Measurements from ENCODE around the gene AKR7A2. TPM values are rescaled to one million over a fixed set of nuclear protein-coding genes. Genes with fewer than 3 reads are reported as not detected.
"Not testable (repeated sequence)": the region's sequence is repeated elsewhere in the genome, so short reads cannot be mapped to it uniquely, and the experiment has no call there.

AKR7A2 gene
- total and polyA plus RNA-seq, 5 donors, result 25.9 to 41.9 (median 39.7) TPM

GRCh38 chr1:19300211-19300610, 11.7 kb downstream of the AKR7A2 start:
- WGBS, result 89% methylated on average over 2 of the region's 2 CpGs
- no peak for ATAC-seq
- H3K4me1 ChIP-seq (ENCODE audit: control insufficient read depth, insufficient read depth, low read length), result no peaks in the 10 kb centered on the region
- intact Hi-C loops (cut with DNase I), result no loop called here
- no peak overlapping the region for H3K4me3 ChIP-seq (ENCODE audit: low read length)
- no peaks in the 10 kb centered on the region for H3K27me3 ChIP-seq (ENCODE audit: control insufficient read depth, insufficient read depth)
- H3K27ac ChIP-seq (ENCODE audit: low read length), result no peak overlapping the region
- H3K9me3 ChIP-seq (ENCODE audit: control insufficient read depth, low read length), result no peaks in the 10 kb centered on the region
- DNase-seq, result no peak

GRCh38 chr1:19294638-19295037, 17.3 kb downstream of the AKR7A2 start:
- intact Hi-C loops (cut with DNase I), result no loop called here
- Histone ChIP-seq H3K9me3 (ENCODE audit: control insufficient read depth, low read length) (peaks cover 3% of the 10 kb centered on the region), H3K4me1 (ENCODE audit: control insufficient read depth, insufficient read depth, low read length) (no peaks in the 10 kb centered on the region), H3K27me3 (ENCODE audit: control insufficient read depth, insufficient read depth) (no peaks in the 10 kb centered on the region), H3K27ac (ENCODE audit: low read length) (no peak overlapping the region), H3K4me3 (ENCODE audit: low read length) (no peak overlapping the region)
- no peak for DNase-seq
- ATAC-seq, result no peak
- 96% methylated on average over 2 of the region's 2 CpGs for WGBS

GRCh38 chr1:19289244-19289643, 22.7 kb downstream of the AKR7A2 start:
- no peaks in the 10 kb centered on the region for H3K27me3 ChIP-seq (ENCODE audit: control insufficient read depth, insufficient read depth)
- DNase-seq, result no peak
- H3K4me1 ChIP-seq (ENCODE audit: control insufficient read depth, insufficient read depth, low read length), result no peaks in the 10 kb centered on the region
- 24% methylated on average over 2 of the region's 2 CpGs for WGBS
- H3K27ac ChIP-seq (ENCODE audit: low read length), result no peak overlapping the region
- H3K9me3 ChIP-seq (ENCODE audit: control insufficient read depth, low read length), result no peaks in the 10 kb centered on the region
- peak overlapping the region; percentile 5 for H3K4me3 ChIP-seq (ENCODE audit: low read length)
- intact Hi-C loops (cut with DNase I), result no loop called here
- ATAC-seq, result peak; percentile 53 to 58

GRCh38 chr1:19288324-19289241, 23.4 kb downstream of the AKR7A2 start, which contains the start of gene AKR7A3:
Gene AKR7A3 (minus strand): TSS chr1:19288770. CDS start chr1:19288709, 61 bp downstream.
- intact Hi-C loops (cut with DNase I), result not testable (repeated sequence)
- WGBS, result 12% methylated on average over 71 of the region's 82 CpGs
- peak; percentile 65 to 83 (median 74) for DNase-seq

GRCh38 chr1:19287436-19288185, 24.3 kb downstream of the AKR7A2 start:
- Histone ChIP-seq H3K4me1 (ENCODE audit: control insufficient read depth, insufficient read depth, low read length) (no peaks in the 10 kb centered on the region), H3K4me3 (ENCODE audit: low read length) (no peak overlapping the region), H3K27ac (ENCODE audit: low read length) (no peak overlapping the region), H3K27me3 (ENCODE audit: control insufficient read depth, insufficient read depth) (no peaks in the 10 kb centered on the region), H3K9me3 (ENCODE audit: control insufficient read depth, low read length) (no peaks in the 10 kb centered on the region)
- DNase-seq (no peak), ATAC-seq (peak in 1 of 2 donors; percentile 14)
- WGBS, result 91% methylated on average over 13 of the region's 13 CpGs
- intact Hi-C loops (cut with DNase I), result no loop called here

More at GRCh38 chr1:19288324-19289241, 23.4 kb downstream of the AKR7A2 start, which contains the start of gene AKR7A3:
- H3K9me3 ChIP-seq (ENCODE audit: control insufficient read depth, low read length); H3K4me1 ChIP-seq (ENCODE audit: control insufficient read depth, insufficient read depth, low read length); H3K27ac ChIP-seq (ENCODE audit: low read length); H3K27me3 ChIP-seq (ENCODE audit: control insufficient read depth, insufficient read depth): not testable (repeated sequence)
- peak; percentile 84 to 90 for ATAC-seq
- peak within 1 kb of the TSS; percentile 5 for H3K4me3 ChIP-seq (ENCODE audit: low read length)

GRCh38 chr1:19285807-19286206, 26.1 kb downstream of the AKR7A2 start:
- WGBS, result 89% methylated on average over 3 of the region's 3 CpGs
- H3K27me3 ChIP-seq (ENCODE audit: control insufficient read depth, insufficient read depth); intact Hi-C loops (cut with DNase I); H3K4me3 ChIP-seq (ENCODE audit: low read length); DNase-seq; H3K27ac ChIP-seq (ENCODE audit: low read length); H3K4me1 ChIP-seq (ENCODE audit: control insufficient read depth, insufficient read depth, low read length); H3K9me3 ChIP-seq (ENCODE audit: control insufficient read depth, low read length); ATAC-seq: not testable (repeated sequence)

GRCh38 chr1:19285366-19285765, 26.6 kb downstream of the AKR7A2 start:
- ATAC-seq; H3K27me3 ChIP-seq (ENCODE audit: control insufficient read depth, insufficient read depth); H3K4me1 ChIP-seq (ENCODE audit: control insufficient read depth, insufficient read depth, low read length); intact Hi-C loops (cut with DNase I); H3K27ac ChIP-seq (ENCODE audit: low read length); H3K4me3 ChIP-seq (ENCODE audit: low read length); DNase-seq; H3K9me3 ChIP-seq (ENCODE audit: control insufficient read depth, low read length): not testable (repeated sequence)
- 89% methylated on average over 3 of the region's 3 CpGs for WGBS

GRCh38 chr1:19284881-19285280, 27.1 kb downstream of the AKR7A2 start:
- Histone ChIP-seq H3K4me3 (ENCODE audit: low read length) (no peak overlapping the region), H3K27me3 (ENCODE audit: control insufficient read depth, insufficient read depth) (no peaks in the 10 kb centered on the region), H3K9me3 (ENCODE audit: control insufficient read depth, low read length) (no peaks in the 10 kb centered on the region), H3K4me1 (ENCODE audit: control insufficient read depth, insufficient read depth, low read length) (no peaks in the 10 kb centered on the region), H3K27ac (ENCODE audit: low read length) (no peak overlapping the region)
- no peak for DNase-seq
- WGBS, result 86% methylated on average over 8 of the region's 8 CpGs
- ATAC-seq, result no peak
- intact Hi-C loops (cut with DNase I), result no loop called here

- DNase-seq (no peak), ATAC-seq (no peak)
- Histone ChIP-seq H3K9me3 (ENCODE audit: control insufficient read depth, low read length) (no peaks in the 10 kb centered on the region), H3K27ac (ENCODE audit: low read length) (no peak overlapping the region), H3K27me3 (ENCODE audit: control insufficient read depth, insufficient read depth) (no peaks in the 10 kb centered on the region), H3K4me1 (ENCODE audit: control insufficient read depth, insufficient read depth, low read length) (no peaks in the 10 kb centered on the region), H3K4me3 (ENCODE audit: low read length) (no peak overlapping the region)
- intact Hi-C loops (cut with DNase I), result no loop called here
- 96% methylated on average over 9 of the region's 9 CpGs for WGBS
Measured at GRCh38 chr1:19283891-19284290, 28.1 kb downstream of the AKR7A2 start.

- 95% methylated on average over 5 of the region's 5 CpGs for WGBS
- no peak for DNase-seq
- Histone ChIP-seq H3K4me1 (ENCODE audit: control insufficient read depth, insufficient read depth, low read length) (no peaks in the 10 kb centered on the region), H3K4me3 (ENCODE audit: low read length) (no peak overlapping the region), H3K27me3 (ENCODE audit: control insufficient read depth, insufficient read depth) (no peaks in the 10 kb centered on the region), H3K27ac (ENCODE audit: low read length) (no peak overlapping the region), H3K9me3 (ENCODE audit: control insufficient read depth, low read length) (no peaks in the 10 kb centered on the region)
- no peak for ATAC-seq
- intact Hi-C loops (cut with DNase I), result no loop called here
Measured at GRCh38 chr1:19274636-19275035, 37.3 kb downstream of the AKR7A2 start.

Measured in right cardiac atrium (tissue), 5 donors.